WTC11 (cell line): ENCODE results near the gene STRIT1.

Experiments
- ATF1 ChIP-seq: sonication (generic); formaldehyde crosslinking; IDR thresholded peaks from 2 replicates; pipeline ENCODE4 v1.8.1; 2023; ENCODE audit warnings: mild to moderate bottlenecking, moderate library complexity, missing genetic modification reagents
- FOXJ3 ChIP-seq: sonication (generic); formaldehyde crosslinking; IDR thresholded peaks from 2 replicates; pipeline ENCODE4 v1.9.0; 2021; ENCODE audit warnings: missing genetic modification reagents, mild to moderate bottlenecking, borderline replicate concordance
- NR2C2 ChIP-seq: sonication (generic); formaldehyde crosslinking; IDR thresholded peaks from 2 replicates; pipeline ENCODE4 v1.8.0; 2022; ENCODE audit warnings: mild to moderate bottlenecking, missing genetic modification reagents
- SMAD3 ChIP-seq: sonication (generic); formaldehyde crosslinking; IDR thresholded peaks from 2 replicates; pipeline ENCODE4 v1.8.0; 2022; ENCODE audit warnings: missing genetic modification reagents, mild to moderate bottlenecking, borderline replicate concordance
- TF ChIP-seq, protein P1 (sequence below): fragments of 250-450 bp; sonication (Bioruptor Pico); IDR thresholded peaks from 2 replicates; pipeline ENCODE4 v2.1.2; 2022; ENCODE audit warnings: mild to moderate bottlenecking, moderate library complexity
- TF ChIP-seq, protein P2 (sequence below): fragments of 200-600 bp; IDR thresholded peaks from 2 replicates; pipeline ENCODE4 v1.8.0; 2022; ENCODE audit warnings: antibody characterized with exemption
- TF ChIP-seq, protein P3 (sequence below): sonication (generic); formaldehyde crosslinking; IDR thresholded peaks from 2 replicates; pipeline ENCODE4 v1.8.1; 2023; ENCODE audit warnings: mild to moderate bottlenecking, missing genetic modification reagents, moderate library complexity

DNA sequence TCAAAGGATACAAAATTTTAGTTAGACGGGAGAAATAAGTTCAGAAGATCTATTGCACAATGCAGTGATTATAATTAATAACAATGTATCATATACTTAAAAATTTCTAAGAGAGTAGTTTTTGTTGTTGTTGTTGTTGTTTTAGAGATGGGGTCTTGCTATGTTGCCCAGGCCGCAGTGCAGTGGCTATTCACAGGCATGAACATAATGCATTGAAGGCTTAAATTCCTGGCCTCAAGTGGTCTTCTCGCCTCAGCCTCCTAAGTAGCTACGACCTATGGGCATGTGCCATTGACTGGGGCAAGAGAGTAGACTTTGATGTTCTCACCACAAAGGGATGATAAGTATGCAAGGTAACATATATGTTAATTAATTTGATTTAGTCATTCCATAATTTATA, 7.5 kb downstream of the STRIT1 start:
- TF ChIP-seq ATF1 (CRISPR knock-in tag) (no peak), FOXJ3 (CRISPR knock-in tag) (no peak), NR2C2 (no peak), SMAD3 (no peak)
- TF ChIP-seq, protein P1, sequence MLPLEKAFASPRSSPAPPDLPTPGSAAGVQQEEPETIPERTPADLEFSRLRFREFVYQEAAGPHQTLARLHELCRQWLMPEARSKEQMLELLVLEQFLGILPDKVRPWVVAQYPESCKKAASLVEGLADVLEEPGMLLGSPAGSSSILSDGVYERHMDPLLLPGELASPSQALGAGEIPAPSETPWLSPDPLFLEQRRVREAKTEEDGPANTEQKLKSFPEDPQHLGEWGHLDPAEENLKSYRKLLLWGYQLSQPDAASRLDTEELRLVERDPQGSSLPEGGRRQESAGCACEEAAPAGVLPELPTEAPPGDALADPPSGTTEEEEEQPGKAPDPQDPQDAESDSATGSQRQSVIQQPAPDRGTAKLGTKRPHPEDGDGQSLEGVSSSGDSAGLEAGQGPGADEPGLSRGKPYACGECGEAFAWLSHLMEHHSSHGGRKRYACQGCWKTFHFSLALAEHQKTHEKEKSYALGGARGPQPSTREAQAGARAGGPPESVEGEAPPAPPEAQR (CRISPR knock-in tag): no peak
- TF ChIP-seq, protein P2, sequence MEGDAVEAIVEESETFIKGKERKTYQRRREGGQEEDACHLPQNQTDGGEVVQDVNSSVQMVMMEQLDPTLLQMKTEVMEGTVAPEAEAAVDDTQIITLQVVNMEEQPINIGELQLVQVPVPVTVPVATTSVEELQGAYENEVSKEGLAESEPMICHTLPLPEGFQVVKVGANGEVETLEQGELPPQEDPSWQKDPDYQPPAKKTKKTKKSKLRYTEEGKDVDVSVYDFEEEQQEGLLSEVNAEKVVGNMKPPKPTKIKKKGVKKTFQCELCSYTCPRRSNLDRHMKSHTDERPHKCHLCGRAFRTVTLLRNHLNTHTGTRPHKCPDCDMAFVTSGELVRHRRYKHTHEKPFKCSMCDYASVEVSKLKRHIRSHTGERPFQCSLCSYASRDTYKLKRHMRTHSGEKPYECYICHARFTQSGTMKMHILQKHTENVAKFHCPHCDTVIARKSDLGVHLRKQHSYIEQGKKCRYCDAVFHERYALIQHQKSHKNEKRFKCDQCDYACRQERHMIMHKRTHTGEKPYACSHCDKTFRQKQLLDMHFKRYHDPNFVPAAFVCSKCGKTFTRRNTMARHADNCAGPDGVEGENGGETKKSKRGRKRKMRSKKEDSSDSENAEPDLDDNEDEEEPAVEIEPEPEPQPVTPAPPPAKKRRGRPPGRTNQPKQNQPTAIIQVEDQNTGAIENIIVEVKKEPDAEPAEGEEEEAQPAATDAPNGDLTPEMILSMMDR: no peak
- TF ChIP-seq, protein P3, sequence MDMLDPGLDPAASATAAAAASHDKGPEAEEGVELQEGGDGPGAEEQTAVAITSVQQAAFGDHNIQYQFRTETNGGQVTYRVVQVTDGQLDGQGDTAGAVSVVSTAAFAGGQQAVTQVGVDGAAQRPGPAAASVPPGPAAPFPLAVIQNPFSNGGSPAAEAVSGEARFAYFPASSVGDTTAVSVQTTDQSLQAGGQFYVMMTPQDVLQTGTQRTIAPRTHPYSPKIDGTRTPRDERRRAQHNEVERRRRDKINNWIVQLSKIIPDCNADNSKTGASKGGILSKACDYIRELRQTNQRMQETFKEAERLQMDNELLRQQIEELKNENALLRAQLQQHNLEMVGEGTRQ (CRISPR knock-in tag): no peak
